ENCODE measurements around the gene PSMB10.

PSMB10 gene

DNA sequence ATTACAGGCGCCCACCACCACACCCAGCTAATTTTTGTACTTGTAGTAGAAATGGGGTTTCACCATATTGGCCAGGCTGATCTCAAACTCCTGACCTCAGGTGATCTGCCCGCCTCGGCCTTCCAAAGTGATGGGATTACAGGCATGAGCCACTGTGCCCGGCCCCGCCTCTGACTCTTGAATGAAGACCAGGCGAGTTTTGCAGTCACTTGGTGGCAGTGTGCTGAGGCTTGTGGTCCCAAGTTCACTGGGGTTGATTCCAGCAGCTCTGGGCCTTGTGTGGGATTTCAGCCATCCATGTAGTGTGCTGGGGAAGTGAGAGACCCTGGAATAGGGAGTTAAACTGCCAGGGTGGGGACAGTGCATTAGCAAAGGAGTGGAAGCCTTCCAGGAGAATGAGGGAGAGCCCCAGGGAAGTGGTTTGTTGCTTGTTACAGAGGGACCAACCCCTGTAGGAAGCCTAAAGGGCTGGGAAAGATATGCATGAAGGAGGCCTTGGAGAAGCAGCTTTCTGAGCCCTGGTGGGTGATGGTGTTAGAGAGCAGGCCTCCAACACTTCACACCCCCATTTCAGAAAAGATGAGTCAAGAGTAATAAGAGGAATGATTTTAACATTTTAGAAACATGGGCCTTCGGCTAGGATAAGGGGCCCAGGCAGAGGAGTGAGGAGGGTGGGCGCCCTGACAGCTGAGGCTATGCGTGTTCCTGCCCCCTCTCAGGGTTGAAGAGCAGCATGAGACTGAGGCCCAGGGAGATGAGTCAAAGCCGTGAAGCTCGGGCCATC, 29.1 kb downstream of the PSMB10 start:
- H3K4me2 ChIP-seq (ENCODE audit: low read depth, low read length, poor library complexity, severe bottlenecking) = no peak overlapping the region
- H4K20me1 ChIP-seq (ENCODE audit: low read depth, low read length) = no peaks in the 10 kb centered on the region
- no peak overlapping the region for H3K4me3 ChIP-seq (ENCODE audit: insufficient read depth, low read length, poor library complexity, severe bottlenecking)
- no peaks in the 10 kb centered on the region for H3K9me3 ChIP-seq (ENCODE audit: insufficient read depth, low read length)
- TF ChIP-seq EZH2phosphoT487 (conservative IDR thresholded peaks at IDR 0.05; ENCODE audit: low read length) = no peak
- TF ChIP-seq, protein P1, sequence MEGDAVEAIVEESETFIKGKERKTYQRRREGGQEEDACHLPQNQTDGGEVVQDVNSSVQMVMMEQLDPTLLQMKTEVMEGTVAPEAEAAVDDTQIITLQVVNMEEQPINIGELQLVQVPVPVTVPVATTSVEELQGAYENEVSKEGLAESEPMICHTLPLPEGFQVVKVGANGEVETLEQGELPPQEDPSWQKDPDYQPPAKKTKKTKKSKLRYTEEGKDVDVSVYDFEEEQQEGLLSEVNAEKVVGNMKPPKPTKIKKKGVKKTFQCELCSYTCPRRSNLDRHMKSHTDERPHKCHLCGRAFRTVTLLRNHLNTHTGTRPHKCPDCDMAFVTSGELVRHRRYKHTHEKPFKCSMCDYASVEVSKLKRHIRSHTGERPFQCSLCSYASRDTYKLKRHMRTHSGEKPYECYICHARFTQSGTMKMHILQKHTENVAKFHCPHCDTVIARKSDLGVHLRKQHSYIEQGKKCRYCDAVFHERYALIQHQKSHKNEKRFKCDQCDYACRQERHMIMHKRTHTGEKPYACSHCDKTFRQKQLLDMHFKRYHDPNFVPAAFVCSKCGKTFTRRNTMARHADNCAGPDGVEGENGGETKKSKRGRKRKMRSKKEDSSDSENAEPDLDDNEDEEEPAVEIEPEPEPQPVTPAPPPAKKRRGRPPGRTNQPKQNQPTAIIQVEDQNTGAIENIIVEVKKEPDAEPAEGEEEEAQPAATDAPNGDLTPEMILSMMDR (IDR thresholded peaks at IDR 0.05; ENCODE audit: insufficient read depth, low read length, poor library complexity, severe bottlenecking) = no peak
- H3K9me2 ChIP-seq (replicated peaks; ENCODE audit: insufficient read depth, low read length) = no peaks in the 10 kb centered on the region
- no peaks in the 10 kb centered on the region for H3F3A ChIP-seq (ENCODE audit: insufficient read depth)
- no peak overlapping the region for H3K27ac ChIP-seq (ENCODE audit: low read depth, low read length)
- H3K27me3 ChIP-seq (ENCODE audit: low read length) = no peaks in the 10 kb centered on the region
- H3K79me2 ChIP-seq (ENCODE audit: insufficient read depth, low read length) = no peaks in the 10 kb centered on the region
- no peak overlapping the region for H3K9ac ChIP-seq (ENCODE audit: low read length)
- H2AFZ ChIP-seq (ENCODE audit: low read depth, low read length, severe bottlenecking) = no peak overlapping the region
- no peaks in the 10 kb centered on the region for H3K36me3 ChIP-seq (ENCODE audit: low read length)

DNA sequence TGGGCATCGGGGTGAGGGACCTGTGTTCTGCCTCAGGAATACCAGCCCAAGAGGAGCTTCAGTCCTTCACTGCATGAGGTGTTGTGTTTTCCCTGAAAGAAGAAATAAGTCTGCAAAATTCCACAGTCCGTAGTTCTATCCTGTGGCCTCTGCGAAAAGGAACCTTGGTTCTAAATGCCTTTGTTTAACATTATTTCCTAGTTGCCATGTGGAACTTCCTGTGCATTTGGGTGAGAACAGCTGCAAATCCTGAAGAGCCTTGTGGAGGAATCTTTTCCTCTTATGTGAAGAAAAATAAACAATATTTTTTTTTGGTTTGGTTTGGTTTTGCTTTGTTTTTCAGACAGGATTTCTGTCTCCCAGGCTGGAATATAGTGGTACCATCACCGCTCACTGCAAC, 33.8 kb downstream of the PSMB10 start:
- no peak overlapping the region for H2AFZ ChIP-seq (ENCODE audit: low read depth, low read length, severe bottlenecking)
- H3K4me2 ChIP-seq (ENCODE audit: low read depth, low read length, poor library complexity, severe bottlenecking) = no peak overlapping the region
- H3K79me2 ChIP-seq (ENCODE audit: insufficient read depth, low read length) = no peaks in the 10 kb centered on the region
- H3F3A ChIP-seq (ENCODE audit: insufficient read depth) = no peaks in the 10 kb centered on the region
- no peak overlapping the region for H3K4me3 ChIP-seq (ENCODE audit: insufficient read depth, low read length, poor library complexity, severe bottlenecking)
- no peaks in the 10 kb centered on the region for H3K36me3 ChIP-seq (ENCODE audit: low read length)
- H3K9me2 ChIP-seq (replicated peaks; ENCODE audit: insufficient read depth, low read length) = no peaks in the 10 kb centered on the region
- no peak for TF ChIP-seq EZH2phosphoT487 (conservative IDR thresholded peaks at IDR 0.05; ENCODE audit: low read length)
- TF ChIP-seq, protein P1 (IDR thresholded peaks at IDR 0.05; ENCODE audit: insufficient read depth, low read length, poor library complexity, severe bottlenecking) = no peak
- H3K27me3 ChIP-seq (ENCODE audit: low read length) = no peaks in the 10 kb centered on the region
- no peak overlapping the region for H3K9ac ChIP-seq (ENCODE audit: low read length)
- H3K27ac ChIP-seq (ENCODE audit: low read depth, low read length) = no peak overlapping the region
- H4K20me1 ChIP-seq (ENCODE audit: low read depth, low read length) = no peaks in the 10 kb centered on the region
- no peaks in the 10 kb centered on the region for H3K9me3 ChIP-seq (ENCODE audit: insufficient read depth, low read length)

DNA sequence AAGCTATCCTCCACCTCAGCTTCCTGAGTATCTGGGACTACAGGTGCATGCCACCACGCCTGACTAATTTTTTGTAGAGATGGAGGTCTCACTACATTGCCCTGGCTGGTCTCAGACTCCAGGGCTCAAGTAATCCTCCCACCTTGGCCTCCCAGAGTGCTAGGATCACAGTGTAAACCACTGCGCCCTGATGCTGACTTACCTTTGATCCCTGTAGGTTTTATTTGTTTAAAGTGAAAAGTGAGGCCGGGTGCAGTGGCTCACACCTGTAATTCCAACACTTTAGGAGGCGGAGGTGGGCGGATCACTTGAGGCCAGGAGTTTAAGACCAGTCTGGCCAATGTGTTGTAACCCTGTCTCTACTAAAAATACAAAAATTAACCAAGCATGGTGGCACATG, 34.9 kb downstream of the PSMB10 start:
- Histone ChIP-seq H3K9ac (ENCODE audit: low read length) (no peak overlapping the region), H3K27me3 (ENCODE audit: low read length) (no peaks in the 10 kb centered on the region), H3K79me2 (ENCODE audit: insufficient read depth, low read length) (no peaks in the 10 kb centered on the region), H2AFZ (ENCODE audit: low read depth, low read length, severe bottlenecking) (no peak overlapping the region), H3K9me3 (ENCODE audit: insufficient read depth, low read length) (no peaks in the 10 kb centered on the region), H3K36me3 (ENCODE audit: low read length) (no peaks in the 10 kb centered on the region), H3K4me2 (ENCODE audit: low read depth, low read length, poor library complexity, severe bottlenecking) (no peak overlapping the region), H3K4me3 (ENCODE audit: insufficient read depth, low read length, poor library complexity, severe bottlenecking) (no peak overlapping the region), H3K27ac (ENCODE audit: low read depth, low read length) (no peak overlapping the region), H4K20me1 (ENCODE audit: low read depth, low read length) (no peaks in the 10 kb centered on the region), H3F3A (ENCODE audit: insufficient read depth) (no peaks in the 10 kb centered on the region), H3K9me2 (replicated peaks; ENCODE audit: insufficient read depth, low read length) (no peaks in the 10 kb centered on the region)
- TF ChIP-seq, protein P1 (IDR thresholded peaks at IDR 0.05; ENCODE audit: insufficient read depth, low read length, poor library complexity, severe bottlenecking) = no peak
- no peak for TF ChIP-seq EZH2phosphoT487 (conservative IDR thresholded peaks at IDR 0.05; ENCODE audit: low read length)

Measured in SU-DHL-6 (cell line).